Gastroesophageal sphincter (tissue), 3 donors: ENCODE data around the gene DBN1.

Experiments used
- EP300 ChIP-seq: sonication (generic); formaldehyde crosslinking; IDR thresholded peaks from one replicate; pipeline ENCODE4 v1.6.1; 2017; ENCODE audit warnings: antibody characterized with exemption, mild to moderate bottlenecking
- POLR2A ChIP-seq, 2 donors: fragments of 450-650 bp; IDR thresholded peaks; one replicate each; pipeline ENCODE4 v1.6.1; 2017; ENCODE audit warnings: antibody characterized with exemption in 2 of 2, mild to moderate bottlenecking in 2 of 2, moderate library complexity in 1 of 2
- TF ChIP-seq, protein P1 (sequence below), 4 experiments: fragments of 200-600 bp in 2 of 4; fragments of 450-650 bp in 2 of 4; sonication (generic) in 1 of 4; IDR thresholded peaks; one replicate each; pipeline ENCODE4 v1.5.1; 2017 to 2019; ENCODE audit warnings: antibody characterized with exemption in 4 of 4, mild to moderate bottlenecking in 2 of 4, moderate library complexity in 2 of 4

DNA sequence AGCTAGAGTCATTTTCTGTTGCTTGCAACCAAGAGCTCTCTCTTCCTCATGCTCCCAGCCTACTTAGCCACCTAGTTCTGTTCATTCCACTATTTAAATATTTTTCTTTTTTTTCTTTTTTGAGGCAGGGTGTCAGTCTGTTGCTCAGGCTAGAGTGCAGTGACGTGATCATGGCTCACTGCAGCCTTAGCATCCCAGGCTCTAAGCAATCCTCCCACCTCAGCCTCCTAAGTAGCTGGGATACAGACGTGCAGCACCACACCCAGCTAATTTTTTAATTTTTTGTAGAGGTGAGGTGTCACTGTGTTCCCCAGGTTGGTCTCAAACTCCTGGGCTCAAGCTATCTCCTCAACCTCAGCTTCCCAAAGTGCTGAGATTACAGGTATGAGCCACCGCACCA is 59.0 kb downstream of the DBN1 start:
- TF ChIP-seq, protein P1, sequence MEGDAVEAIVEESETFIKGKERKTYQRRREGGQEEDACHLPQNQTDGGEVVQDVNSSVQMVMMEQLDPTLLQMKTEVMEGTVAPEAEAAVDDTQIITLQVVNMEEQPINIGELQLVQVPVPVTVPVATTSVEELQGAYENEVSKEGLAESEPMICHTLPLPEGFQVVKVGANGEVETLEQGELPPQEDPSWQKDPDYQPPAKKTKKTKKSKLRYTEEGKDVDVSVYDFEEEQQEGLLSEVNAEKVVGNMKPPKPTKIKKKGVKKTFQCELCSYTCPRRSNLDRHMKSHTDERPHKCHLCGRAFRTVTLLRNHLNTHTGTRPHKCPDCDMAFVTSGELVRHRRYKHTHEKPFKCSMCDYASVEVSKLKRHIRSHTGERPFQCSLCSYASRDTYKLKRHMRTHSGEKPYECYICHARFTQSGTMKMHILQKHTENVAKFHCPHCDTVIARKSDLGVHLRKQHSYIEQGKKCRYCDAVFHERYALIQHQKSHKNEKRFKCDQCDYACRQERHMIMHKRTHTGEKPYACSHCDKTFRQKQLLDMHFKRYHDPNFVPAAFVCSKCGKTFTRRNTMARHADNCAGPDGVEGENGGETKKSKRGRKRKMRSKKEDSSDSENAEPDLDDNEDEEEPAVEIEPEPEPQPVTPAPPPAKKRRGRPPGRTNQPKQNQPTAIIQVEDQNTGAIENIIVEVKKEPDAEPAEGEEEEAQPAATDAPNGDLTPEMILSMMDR (IDR thresholded peaks at IDR 0.05), result no peak
- TF ChIP-seq POLR2A (IDR thresholded peaks at IDR 0.05), result no peak
- TF ChIP-seq EP300, result no peak
